ENCODE data around the gene ADD3.

GRCh38 chr10:110078317-110078716 lies 70.5 kb downstream of the ADD3 start:
- TF ChIP-seq CTCF (optimal IDR thresholded peaks at IDR 0.05 in 1 of 3, IDR thresholded peaks at IDR 0.05 in 1 of 3, conservative IDR thresholded peaks at IDR 0.05 in 1 of 3; ENCODE audit: extremely low read depth in 1 of 3, insufficient read depth in 2 of 3, low read length in 3 of 3) (no peak), EZH2 (IDR thresholded peaks at IDR 0.05; ENCODE audit: low read length) (no peak)

Data from keratinocyte (primary cell).